Endothelial cell of umbilical vein (primary cell): Measurements from ENCODE around the gene CMSS1. TPM values are rescaled to one million over a fixed set of nuclear protein-coding genes. Genes with fewer than 3 reads are reported as not detected.

ENCODE experiments used
- BruUV-seq: library from RNA; stranded (reverse); fragments of 400-500 nt; replicated peaks from 2 replicates; lab custom pipeline; 2021; lab: Mats Ljungman, UMichigan
- CTCF ChIA-PET: fragments of 300-600, 350-600 bp; sonication (Branson Sonifier 250); formaldehyde crosslinking; loops from one replicate; lab custom pipeline; 2021; ENCODE audit warnings: antibody characterized with exemption, inconsistent platforms; lab: Charles Lee
- POLR2A ChIA-PET: fragments of 300-600, 350-600 bp; sonication (Branson Sonifier 250); formaldehyde crosslinking; loops from one replicate; lab custom pipeline; 2021; ENCODE audit warnings: antibody characterized with exemption, inconsistent platforms; lab: Charles Lee
- DNase-seq: peaks from one replicate; pipeline ENCODE4 v3.0.0-alpha.2; 2011; ENCODE audit warnings: low read depth, low spot score
- FAIRE-seq: peaks from 2 replicates; lab custom pipeline; 2011; peaks lifted over from hg19 to GRCh38; lab: Jason Lieb, UNC
- H2AFZ ChIP-seq: 2 replicates; pipeline ENCODE4 v1.6.0; 2012; ENCODE audit warnings: low read depth, low read length, control low read depth, inconsistent platforms
- H3K27ac ChIP-seq: 2 replicates; pipeline ENCODE4 v1.5.1; 2011; ENCODE audit warnings: low read depth, mild to moderate bottlenecking, control low read depth, low read length, moderate library complexity; ENCODE audit not compliant: insufficient read depth
- H3K27me3 ChIP-seq, 2 experiments: 2 replicates each; pipeline versions ENCODE4 v1.6.0 to v1.6.1; 2011; ENCODE audit warnings: low read length in 2 of 2, mixed read lengths in 1 of 2; ENCODE audit not compliant: control insufficient read depth in 2 of 2, insufficient read depth in 2 of 2
- H3K36me3 ChIP-seq, 2 experiments: 2 replicates in 1 of 2; 3 replicates in 1 of 2; pipeline ENCODE4 v1.5.1; 2011; ENCODE audit warnings: low read length in 2 of 2, mild to moderate bottlenecking in 1 of 2, moderate library complexity in 1 of 2; ENCODE audit not compliant: control insufficient read depth in 2 of 2, insufficient read depth in 2 of 2; ENCODE audit errors: extremely low read depth in 1 of 2
- H3K4me1 ChIP-seq: 3 replicates; pipeline ENCODE4 v1.5.1; 2011; ENCODE audit warnings: mild to moderate bottlenecking, low read length; ENCODE audit not compliant: control insufficient read depth, insufficient read depth; ENCODE audit errors: extremely low read depth
- H3K4me2 ChIP-seq: 2 replicates; pipeline ENCODE4 v1.6.1; 2011; ENCODE audit warnings: low read length, control low read depth, mixed read lengths; ENCODE audit not compliant: insufficient read depth
- H3K4me3 ChIP-seq, 3 experiments: fragments of 200-600 bp in 1 of 3; sonication (generic), shearing (Covaris generic) in 1 of 3; replicated peaks in 1 of 3; 2 replicates each; pipeline ENCODE4 v1.5.1; 2011 to 2016; ENCODE audit warnings: control low read depth in 3 of 3, low read length in 3 of 3, mild to moderate bottlenecking in 2 of 3, inconsistent platforms in 1 of 3, low read depth in 1 of 3, moderate library complexity in 1 of 3; ENCODE audit not compliant: insufficient read depth in 1 of 3
- H3K79me2 ChIP-seq: 2 replicates; pipeline ENCODE4 v1.6.0; 2012; ENCODE audit warnings: low read length, inconsistent platforms; ENCODE audit not compliant: control insufficient read depth, insufficient read depth
- H3K9ac ChIP-seq: replicated peaks from 2 replicates; pipeline ENCODE3; 2011; ENCODE audit warnings: low read length, control low read depth; ENCODE audit not compliant: insufficient read depth; ENCODE audit errors: extremely low read depth
- H3K9me1 ChIP-seq: replicated peaks from 3 replicates; pipeline ENCODE4 v1.6.0; 2011; ENCODE audit warnings: mild to moderate bottlenecking, low read length; ENCODE audit not compliant: control insufficient read depth, insufficient read depth; ENCODE audit errors: extremely low read depth
- H3K9me3 ChIP-seq: replicated peaks from 2 replicates; pipeline ENCODE4 v1.5.1; 2012; ENCODE audit warnings: low read length, inconsistent platforms; ENCODE audit not compliant: control insufficient read depth, insufficient read depth
- H4K20me1 ChIP-seq: replicated peaks from 2 replicates; pipeline ENCODE3; 2011; ENCODE audit warnings: mild to moderate bottlenecking, low read length; ENCODE audit not compliant: control insufficient read depth, insufficient read depth; ENCODE audit errors: extremely low read depth
- EZH2 ChIP-seq: IDR thresholded peaks from 2 replicates; pipeline ENCODE4 v1.6.1; 2012; ENCODE audit warnings: borderline replicate concordance, low read depth, mild to moderate bottlenecking, moderate library complexity, low read length, inconsistent platforms; ENCODE audit not compliant: severe bottlenecking
- JUN ChIP-seq: IDR thresholded peaks from 2 replicates; pipeline ENCODE4 v1.6.1; 2011; ENCODE audit warnings: borderline replicate concordance, low read depth; ENCODE audit not compliant: insufficient read length, insufficient read depth
- MYC ChIP-seq: IDR thresholded peaks from one replicate; pipeline ENCODE4 v1.6.1; 2011; ENCODE audit warnings: mild to moderate bottlenecking, low read depth, low read length
- POLR2A ChIP-seq: IDR thresholded peaks from 2 replicates; pipeline ENCODE4 v1.6.1; 2012; ENCODE audit warnings: low read depth, mild to moderate bottlenecking, control low read depth, low read length
- POLR2AphosphoS5 ChIP-seq: IDR thresholded peaks from 2 replicates; pipeline ENCODE4 v1.6.1; 2012; ENCODE audit warnings: low read depth, mild to moderate bottlenecking, control low read depth, low read length, moderate library complexity; ENCODE audit not compliant: insufficient read depth
- dilution Hi-C: fragments of 300-500 bp; cut with MboI; formaldehyde crosslinking; loops from one replicate; pipeline ENCODE4 v1.15.0; 2019; ENCODE audit warnings: low sequenced_read_pairs; ENCODE audit not compliant: extremely low pct_ligation_motif_present
- intact Hi-C: fragments of 100-400 bp; cut with micrococcal nuclease; formaldehyde crosslinking; loops from one replicate; pipeline ENCODE4 v1.10.0; 2022
- polyA plus RNA-seq, 4 experiments: library from polyadenylated mRNA; depleted of rRNA in 3 of 4; stranded (reverse) in 3 of 4; unstranded in 1 of 4; fragments of >200 nt; gene quantifications; 2 replicates each; pipeline versions ENCODE4 v1.2.1 to v1.2.3, GENCODE V29; 2011 to 2012; ENCODE audit warnings: missing spikeins in 1 of 4
- total RNA-seq: library from RNA; stranded (reverse); gene quantifications from 2 replicates; pipeline ENCODE4 v1.2.3, GENCODE V29; 2021
- TF ChIP-seq, protein P1 (sequence below), 2 donors: IDR thresholded peaks; 1 replicate in 1 of 2; 2 replicates in 1 of 2; pipeline ENCODE4 v1.5.1; 2011; ENCODE audit warnings: low read length in 2 of 2, mild to moderate bottlenecking in 2 of 2, moderate library complexity in 2 of 2, control low read depth in 1 of 2, inconsistent platforms in 1 of 2, low read depth in 1 of 2; ENCODE audit not compliant: insufficient read depth in 1 of 2; ENCODE audit errors: extremely low read depth in 1 of 2
- TF ChIP-seq, protein P2 (sequence below): IDR thresholded peaks from 2 replicates; pipeline ENCODE4 v1.6.1; 2011; ENCODE audit not compliant: insufficient read depth, insufficient read length

Gene CMSS1
- total and polyA plus RNA-seq, 2 donors (not counting 3 experiments of a cell fraction or from before 2014, with no cell fraction given): 9.7 to 60.6 TPM

DNA sequence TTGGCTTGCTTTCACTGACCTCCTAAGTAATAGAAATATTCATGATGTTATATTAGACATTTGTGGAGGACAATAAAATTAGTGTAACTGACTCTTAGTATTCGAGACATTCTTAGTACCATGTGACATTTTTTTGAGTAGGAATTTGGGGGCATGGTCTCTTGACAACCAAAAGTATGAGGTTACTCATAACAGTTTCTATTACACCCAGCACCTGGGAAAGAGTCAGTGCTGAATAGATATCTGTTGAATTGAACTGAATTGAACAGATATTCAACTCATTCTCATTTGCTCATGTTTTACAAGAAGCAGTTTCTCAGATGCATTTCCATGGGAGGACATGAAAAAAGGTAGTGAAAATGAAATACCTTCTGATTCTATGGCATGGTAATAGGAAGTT lies 84.4 kb downstream of the CMSS1 start:
- dilution Hi-C loops: no loop called here
- BruUV-seq: no TSS peak
- no peak for DNase-seq

More for the DNA sequence above, 84.4 kb downstream of the CMSS1 start:
- TF ChIP-seq, protein P1, sequence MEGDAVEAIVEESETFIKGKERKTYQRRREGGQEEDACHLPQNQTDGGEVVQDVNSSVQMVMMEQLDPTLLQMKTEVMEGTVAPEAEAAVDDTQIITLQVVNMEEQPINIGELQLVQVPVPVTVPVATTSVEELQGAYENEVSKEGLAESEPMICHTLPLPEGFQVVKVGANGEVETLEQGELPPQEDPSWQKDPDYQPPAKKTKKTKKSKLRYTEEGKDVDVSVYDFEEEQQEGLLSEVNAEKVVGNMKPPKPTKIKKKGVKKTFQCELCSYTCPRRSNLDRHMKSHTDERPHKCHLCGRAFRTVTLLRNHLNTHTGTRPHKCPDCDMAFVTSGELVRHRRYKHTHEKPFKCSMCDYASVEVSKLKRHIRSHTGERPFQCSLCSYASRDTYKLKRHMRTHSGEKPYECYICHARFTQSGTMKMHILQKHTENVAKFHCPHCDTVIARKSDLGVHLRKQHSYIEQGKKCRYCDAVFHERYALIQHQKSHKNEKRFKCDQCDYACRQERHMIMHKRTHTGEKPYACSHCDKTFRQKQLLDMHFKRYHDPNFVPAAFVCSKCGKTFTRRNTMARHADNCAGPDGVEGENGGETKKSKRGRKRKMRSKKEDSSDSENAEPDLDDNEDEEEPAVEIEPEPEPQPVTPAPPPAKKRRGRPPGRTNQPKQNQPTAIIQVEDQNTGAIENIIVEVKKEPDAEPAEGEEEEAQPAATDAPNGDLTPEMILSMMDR (IDR thresholded peaks at IDR 0.05; ENCODE audit: extremely low read depth in 1 of 2, insufficient read depth in 1 of 2, low read depth in 1 of 2, low read length in 2 of 2): no peak
- TF ChIP-seq, protein P2, sequence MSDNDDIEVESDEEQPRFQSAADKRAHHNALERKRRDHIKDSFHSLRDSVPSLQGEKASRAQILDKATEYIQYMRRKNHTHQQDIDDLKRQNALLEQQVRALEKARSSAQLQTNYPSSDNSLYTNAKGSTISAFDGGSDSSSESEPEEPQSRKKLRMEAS: no peak
- TF ChIP-seq POLR2A (no peak), EZH2 (no peak), JUN (no peak), MYC (no peak), POLR2AphosphoS5 (no peak)
- intact Hi-C loops: no loop called here
- CTCF ChIA-PET: interaction anchor here (1.1 to 4.3 kb wide), 6 partner anchors 8 to 352 kb away, joined by 4 to 16 read pairs (median 6); no protein-coding TSS in a partner anchor
- POLR2A ChIA-PET: interaction anchor here (1.3 to 1.5 kb wide), 3 partner anchors 26 to 144 kb away, joined by 3 to 6 read pairs (median 4); no protein-coding TSS in a partner anchor
- Histone ChIP-seq H3K79me2 (peaks cover 9% of the 10 kb centered on the region), H3K27ac (peak overlapping the region; percentile 94), H3K9ac (peak overlapping the region; percentile 80), H3K9me1 (no peaks in the 10 kb centered on the region), H2AFZ (no peak overlapping the region), H4K20me1 (no peaks in the 10 kb centered on the region), H3K27me3 (no peaks in the 10 kb centered on the region), H3K9me3 (no peaks in the 10 kb centered on the region), H3K4me2 (peak overlapping the region; percentile 84), H3K4me1 (peaks cover 28% of the 10 kb centered on the region), H3K4me3 (no peak overlapping the region), H3K36me3 (no peaks in the 10 kb centered on the region)
- FAIRE-seq: no peak
